WERI-Rb-1 (cell line): ENCODE data around the gene DUOX2.

Experiments
- DNase-seq: peaks from one replicate; pipeline ENCODE4 v3.0.0-alpha.2; 2020
- H3K27ac ChIP-seq: fragments of 250-450 bp; sonication (Bioruptor Pico); 2 replicates; pipeline ENCODE4 v1.5.1; 2020; ENCODE audit warnings: mild to moderate bottlenecking, moderate library complexity
- H3K27me3 ChIP-seq: fragments of 250-450 bp; sonication (Bioruptor Pico); 2 replicates; pipeline ENCODE4 v1.5.1; 2021; ENCODE audit warnings: mild to moderate bottlenecking, low read depth, moderate library complexity; ENCODE audit not compliant: insufficient read depth, severe bottlenecking
- H3K36me3 ChIP-seq: fragments of 250-450 bp; sonication (Bioruptor Pico); 2 replicates; pipeline ENCODE4 v1.5.1; 2020; ENCODE audit warnings: mild to moderate bottlenecking, moderate library complexity
- H3K4me3 ChIP-seq: 2 replicates; pipeline ENCODE4 v1.5.1; 2011; ENCODE audit warnings: low read depth, mild to moderate bottlenecking, control low read depth, low read length
- H3K9me3 ChIP-seq: fragments of 250-450 bp; sonication (Bioruptor Pico); 2 replicates; pipeline ENCODE4 v1.5.1; 2021; ENCODE audit warnings: mild to moderate bottlenecking, moderate library complexity; ENCODE audit not compliant: severe bottlenecking
- CTCF ChIP-seq: IDR thresholded peaks from 2 replicates; pipeline ENCODE4 v1.5.1; 2011; ENCODE audit warnings: low read depth, mild to moderate bottlenecking, control low read depth, inconsistent platforms, low read length

Gene DUOX2

GRCh38 chr15:45112143-45112590, 1.8 kb downstream of the DUOX2 start:
- DNase-seq: no peak

GRCh38 chr15:45111390-45112142, 2.4 kb downstream of the DUOX2 start:
- Histone ChIP-seq H3K27me3 (peaks cover 50% of the 10 kb centered on the region), H3K9me3 (no peaks in the 10 kb centered on the region), H3K27ac (no peak overlapping the region), H3K4me3 (no peak overlapping the region; the same call in 1 of the 2 replicates), H3K36me3 (no peaks in the 10 kb centered on the region)
- peak; percentile 29; the same call in 1 of the 2 replicates for TF ChIP-seq CTCF
- no peak for DNase-seq

More at GRCh38 chr15:45112143-45112590, 1.8 kb downstream of the DUOX2 start:
- Histone ChIP-seq H3K27ac (no peak overlapping the region), H3K4me3 (peak overlapping the region; percentile 30), H3K9me3 (no peaks in the 10 kb centered on the region), H3K36me3 (no peaks in the 10 kb centered on the region), H3K27me3 (peaks cover 50% of the 10 kb centered on the region)
- no peak for TF ChIP-seq CTCF

GRCh38 chr15:45110256-45110820, 3.6 kb downstream of the DUOX2 start:
- DNase-seq: no peak

GRCh38 chr15:45107941-45108630, 5.9 kb downstream of the DUOX2 start:
- Histone ChIP-seq H3K9me3 (no peaks in the 10 kb centered on the region), H3K4me3 (no peak overlapping the region), H3K27ac (no peak overlapping the region), H3K36me3 (no peaks in the 10 kb centered on the region), H3K27me3 (peaks cover 24% of the 10 kb centered on the region)
- no peak for TF ChIP-seq CTCF
- no peak for DNase-seq

More at GRCh38 chr15:45110256-45110820, 3.6 kb downstream of the DUOX2 start:
- Histone ChIP-seq H3K36me3 (no peaks in the 10 kb centered on the region), H3K27ac (no peak overlapping the region), H3K27me3 (peaks cover 47% of the 10 kb centered on the region), H3K4me3 (no peak overlapping the region), H3K9me3 (no peaks in the 10 kb centered on the region)
- peak; percentile 24; the same call in 1 of the 2 replicates for TF ChIP-seq CTCF

GRCh38 chr15:45106002-45106790, 7.8 kb downstream of the DUOX2 start:
- TF ChIP-seq CTCF: no peak
- no peak for DNase-seq
- peaks cover 7% of the 10 kb centered on the region for H3K27me3 ChIP-seq
- no peaks in the 10 kb centered on the region for H3K36me3 ChIP-seq
- H3K4me3 ChIP-seq: no peak overlapping the region
- no peak overlapping the region for H3K27ac ChIP-seq
- no peaks in the 10 kb centered on the region for H3K9me3 ChIP-seq
